Nephron (organoid): ENCODE data around the gene HAPSTR1.
A peak's percentile ranks its signal among the peaks of the same experiment; 100 is the strongest.

ENCODE experiments used
- H3K27ac Mint-ChIP-seq, 3 experiments: 2 replicates each; pipeline ENCODE4 v1.8.0; 2020; ENCODE audit warnings: mixed read lengths in 3 of 3, mild to moderate bottlenecking in 2 of 3, moderate library complexity in 1 of 3
- H3K27me3 Mint-ChIP-seq: 2 replicates; pipeline ENCODE4 v1.8.0; 2021; ENCODE audit warnings: low read depth, mild to moderate bottlenecking, moderate library complexity, mixed read lengths
- H3K36me3 Mint-ChIP-seq: 2 replicates; pipeline ENCODE4 v1.8.0; 2020; ENCODE audit warnings: low read depth, mixed read lengths
- H3K4me1 Mint-ChIP-seq: 2 replicates; pipeline ENCODE4 v1.8.0; 2020; ENCODE audit warnings: mixed read lengths
- H3K4me3 Mint-ChIP-seq, 3 experiments: 2 replicates each; pipeline ENCODE4 v1.8.0; 2020; ENCODE audit warnings: mild to moderate bottlenecking in 3 of 3, mixed read lengths in 3 of 3, moderate library complexity in 2 of 3
- H3K9me3 Mint-ChIP-seq: 2 replicates; pipeline ENCODE4 v1.8.0; 2020; ENCODE audit warnings: mixed read lengths
- CTCF ChIP-seq, 3 experiments: fragments of 200-600 bp; sonication (generic); IDR thresholded peaks; one replicate each; pipeline ENCODE4 v1.5.0; 2021; ENCODE audit warnings: antibody characterized with exemption in 3 of 3; ENCODE audit not compliant: unreplicated experiment in 3 of 3

HAPSTR1 gene

GRCh38 chr16:9091867-9092281, 430 bp downstream of the HAPSTR1 start:
- Mint-ChIP-seq H3K4me3 (peak overlapping the region in 2 of 3 experiments; percentile 34 to 83), H3K27ac (peak overlapping the region in 1 of 3 experiments; percentile 60)

DNA sequence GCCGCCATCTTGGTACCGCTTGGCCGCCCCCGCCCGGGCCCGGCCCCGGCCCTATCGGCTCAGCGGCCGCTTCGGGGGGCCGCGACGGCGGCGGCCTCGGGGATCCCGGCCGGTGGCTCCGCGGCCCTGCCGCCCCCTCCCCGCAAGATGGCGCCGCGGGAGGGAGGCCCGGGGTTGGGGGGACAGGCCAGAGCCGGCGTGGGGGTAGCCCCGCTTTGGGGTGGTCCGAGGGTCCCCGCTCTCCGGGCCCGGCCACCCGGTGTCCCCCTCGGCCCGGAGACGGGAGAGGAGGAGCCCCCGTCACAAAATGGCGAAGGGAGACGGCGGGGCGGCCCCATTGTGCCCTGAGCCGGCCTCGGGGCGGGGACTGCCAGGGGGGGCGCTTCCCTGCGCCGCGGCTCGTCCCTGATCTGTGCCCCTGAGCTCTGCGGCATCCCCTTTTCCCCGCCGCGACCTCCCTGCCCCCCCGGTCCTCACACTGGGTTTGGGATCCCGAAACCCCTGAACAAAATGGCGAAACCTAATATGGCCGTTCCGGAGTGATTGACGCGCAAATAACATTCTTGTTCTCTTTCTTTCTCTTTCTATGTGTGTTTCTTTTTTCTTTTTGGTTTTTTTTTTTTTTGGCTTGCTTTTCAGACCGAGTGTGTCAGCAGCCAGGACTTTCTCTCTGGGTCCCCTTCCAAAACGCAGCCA, 986 bp downstream of the HAPSTR1 start:
- H3K27me3 Mint-ChIP-seq, result no peaks in the 10 kb centered on the region
- H3K9me3 Mint-ChIP-seq, result no peaks in the 10 kb centered on the region

More at GRCh38 chr16:9091867-9092281, 430 bp downstream of the HAPSTR1 start:
- H3K4me1 Mint-ChIP-seq, result peaks cover 40% of the 10 kb centered on the region
- no peaks in the 10 kb centered on the region for H3K9me3 Mint-ChIP-seq
- H3K36me3 Mint-ChIP-seq, result peaks cover 33% of the 10 kb centered on the region
- no peaks in the 10 kb centered on the region for H3K27me3 Mint-ChIP-seq
- TF ChIP-seq CTCF (IDR thresholded peaks at IDR 0.05; ENCODE audit: unreplicated experiment in 3 of 3), result no peak

DNA sequence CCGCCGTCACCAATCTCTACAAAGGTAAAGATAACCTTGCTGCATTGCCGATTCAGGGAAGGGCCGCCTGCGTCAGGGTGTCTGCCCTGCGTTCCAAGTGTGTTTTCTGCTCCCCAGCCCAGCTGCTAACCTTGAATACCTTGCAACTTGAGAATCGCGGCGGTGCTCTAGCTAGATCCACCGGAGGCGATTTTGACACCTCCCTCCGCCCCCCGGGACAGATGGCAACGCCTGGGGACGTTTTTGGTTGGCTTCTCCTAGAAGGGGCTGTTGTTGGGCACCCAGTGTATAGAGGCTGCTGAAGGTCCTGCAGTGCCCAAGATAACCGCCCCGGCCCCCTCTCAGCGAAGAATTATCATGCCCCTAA, 1.5 kb downstream of the HAPSTR1 start:
- H3K27ac Mint-ChIP-seq, result peak overlapping the region; percentile 96 to 99 (median 99)
- peak overlapping the region; percentile 99 to 100 (median 100) for H3K4me3 Mint-ChIP-seq
- no peaks in the 10 kb centered on the region for H3K27me3 Mint-ChIP-seq
- H3K4me1 Mint-ChIP-seq, result peaks cover 46% of the 10 kb centered on the region
- no peak for TF ChIP-seq CTCF (IDR thresholded peaks at IDR 0.05; ENCODE audit: unreplicated experiment in 3 of 3)
- H3K9me3 Mint-ChIP-seq, result no peaks in the 10 kb centered on the region
- H3K36me3 Mint-ChIP-seq, result peaks cover 38% of the 10 kb centered on the region

More for the DNA sequence above, 986 bp downstream of the HAPSTR1 start:
- H3K36me3 Mint-ChIP-seq, result peaks cover 33% of the 10 kb centered on the region
- peak overlapping the region; percentile 99 to 100 (median 100) for H3K4me3 Mint-ChIP-seq
- TF ChIP-seq CTCF (IDR thresholded peaks at IDR 0.05; ENCODE audit: unreplicated experiment in 3 of 3), result no peak
- H3K27ac Mint-ChIP-seq, result peak overlapping the region; percentile 96 to 99 (median 99)
- H3K4me1 Mint-ChIP-seq, result peaks cover 40% of the 10 kb centered on the region

DNA sequence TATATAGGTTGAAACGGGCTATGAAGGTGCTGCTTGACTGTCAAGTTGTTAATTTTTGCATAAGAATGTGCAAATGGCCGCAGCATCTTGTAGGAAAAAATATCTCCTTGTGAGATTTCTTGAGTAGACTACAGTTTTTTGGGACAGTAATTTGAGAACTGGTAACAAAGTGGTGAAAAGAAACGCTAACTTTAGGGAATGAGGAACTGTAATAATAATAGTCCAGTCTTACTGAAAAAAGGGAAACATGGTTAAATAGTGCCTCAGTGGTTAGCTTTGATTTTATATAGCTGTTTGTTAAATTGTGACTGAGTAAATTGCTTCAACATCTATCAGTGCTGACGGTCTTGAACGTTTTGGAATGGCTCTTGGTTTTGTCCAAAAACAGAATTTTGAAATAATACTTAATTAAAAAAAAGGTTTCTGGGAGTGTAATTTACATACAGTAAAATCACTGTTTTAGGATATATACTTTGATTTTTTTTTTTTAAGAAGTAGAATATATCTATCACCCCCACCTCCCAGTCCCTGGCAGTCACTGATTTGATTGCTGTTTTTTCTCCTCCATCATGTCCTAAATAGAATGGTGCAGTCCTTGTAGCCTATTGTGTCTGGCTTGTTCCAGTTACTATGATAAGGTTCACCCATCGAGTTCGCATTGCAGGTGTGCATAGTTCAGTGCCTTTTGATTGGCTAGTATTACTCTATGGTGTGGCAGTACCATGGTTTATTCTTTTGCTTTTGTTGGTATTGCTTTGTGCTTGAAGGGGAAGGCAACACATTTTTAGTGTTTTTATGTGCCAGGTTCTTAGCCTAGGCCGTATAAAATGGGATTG, 2.8 kb downstream of the HAPSTR1 start:
- H3K4me3 Mint-ChIP-seq, result peak overlapping the region; percentile 99 to 100 (median 100)

GRCh38 chr16:9095171-9095570, 3.7 kb downstream of the HAPSTR1 start:
- Mint-ChIP-seq H3K4me1 (peaks cover 57% of the 10 kb centered on the region), H3K9me3 (no peaks in the 10 kb centered on the region), H3K4me3 (peak overlapping the region; percentile 41 to 75 (median 46)), H3K36me3 (peaks cover 59% of the 10 kb centered on the region), H3K27me3 (no peaks in the 10 kb centered on the region), H3K27ac (no peak overlapping the region)
- no peak for TF ChIP-seq CTCF (IDR thresholded peaks at IDR 0.05; ENCODE audit: unreplicated experiment in 3 of 3)

More for the DNA sequence above, 2.8 kb downstream of the HAPSTR1 start:
- peak overlapping the region; percentile 32 to 96 (median 50) for H3K27ac Mint-ChIP-seq
- no peaks in the 10 kb centered on the region for H3K9me3 Mint-ChIP-seq
- H3K27me3 Mint-ChIP-seq, result no peaks in the 10 kb centered on the region
- no peak for TF ChIP-seq CTCF (IDR thresholded peaks at IDR 0.05; ENCODE audit: unreplicated experiment in 3 of 3)
- peaks cover 50% of the 10 kb centered on the region for H3K36me3 Mint-ChIP-seq
- peaks cover 53% of the 10 kb centered on the region for H3K4me1 Mint-ChIP-seq
